HL-60 (cell line): ENCODE measurements around the gene FAM177B.

Experiments
- DNase-seq, 2 experiments: peaks; one replicate each; pipeline ENCODE4 v3.0.0-alpha.2; 2010 to 2020; ENCODE audit warnings: low read depth in 1 of 2, low spot score in 1 of 2
- H3K27ac ChIP-seq: fragments of 250-450 bp; sonication (Bioruptor Pico); replicated peaks from 2 replicates; pipeline ENCODE4 v1.5.1; 2020; ENCODE audit warnings: mild to moderate bottlenecking, moderate library complexity
- H3K27me3 ChIP-seq: fragments of 250-450 bp; sonication (Bioruptor Pico); 2 replicates; pipeline ENCODE4 v1.5.1; 2021; ENCODE audit warnings: mild to moderate bottlenecking, moderate library complexity; ENCODE audit not compliant: insufficient read depth, poor library complexity, severe bottlenecking
- H3K4me3 ChIP-seq: replicated peaks from 2 replicates; pipeline ENCODE4 v1.5.1; 2011; ENCODE audit warnings: mild to moderate bottlenecking, control low read depth, low read length; ENCODE audit not compliant: insufficient read depth
- CTCF ChIP-seq: IDR thresholded peaks from one replicate; pipeline ENCODE4 v1.5.1; 2011; ENCODE audit warnings: low read length, control low read depth, inconsistent platforms; ENCODE audit not compliant: insufficient read depth
- GABPA ChIP-seq: IDR thresholded peaks from 2 replicates; pipeline ENCODE4 v1.6.1; 2012; ENCODE audit warnings: low read depth
- POLR2AphosphoS5 ChIP-seq: IDR thresholded peaks from 2 replicates; pipeline ENCODE4 v1.6.1; 2012; ENCODE audit warnings: low read depth
- REST ChIP-seq: IDR thresholded peaks from 2 replicates; pipeline ENCODE4 v1.6.1; 2012; ENCODE audit warnings: low read depth; ENCODE audit not compliant: insufficient replicate concordance
- SPI1 ChIP-seq: IDR thresholded peaks from 2 replicates; pipeline ENCODE4 v1.6.1; 2012; ENCODE audit warnings: low read depth, mild to moderate bottlenecking, borderline replicate concordance

FAM177B gene

GRCh38 chr1:222798116-222798515, 61.1 kb downstream of the FAM177B start:
- DNase-seq, result no peak
- H3K4me3 ChIP-seq, result no peak overlapping the region
- H3K27me3 ChIP-seq, result peaks cover 3% of the 10 kb centered on the region
- no peak overlapping the region for H3K27ac ChIP-seq
- TF ChIP-seq SPI1 (no peak), CTCF (no peak), REST (no peak), GABPA (no peak), POLR2AphosphoS5 (no peak)

GRCh38 chr1:222798975-222799374, 62.0 kb downstream of the FAM177B start:
- DNase-seq, result no peak
- H3K27ac ChIP-seq, result no peak overlapping the region
- H3K27me3 ChIP-seq, result peaks cover 3% of the 10 kb centered on the region
- TF ChIP-seq SPI1 (no peak), REST (no peak)
- no peak overlapping the region for H3K4me3 ChIP-seq
